ENCODE results near the gene BOD1L2.

Gene BOD1L2

DNA sequence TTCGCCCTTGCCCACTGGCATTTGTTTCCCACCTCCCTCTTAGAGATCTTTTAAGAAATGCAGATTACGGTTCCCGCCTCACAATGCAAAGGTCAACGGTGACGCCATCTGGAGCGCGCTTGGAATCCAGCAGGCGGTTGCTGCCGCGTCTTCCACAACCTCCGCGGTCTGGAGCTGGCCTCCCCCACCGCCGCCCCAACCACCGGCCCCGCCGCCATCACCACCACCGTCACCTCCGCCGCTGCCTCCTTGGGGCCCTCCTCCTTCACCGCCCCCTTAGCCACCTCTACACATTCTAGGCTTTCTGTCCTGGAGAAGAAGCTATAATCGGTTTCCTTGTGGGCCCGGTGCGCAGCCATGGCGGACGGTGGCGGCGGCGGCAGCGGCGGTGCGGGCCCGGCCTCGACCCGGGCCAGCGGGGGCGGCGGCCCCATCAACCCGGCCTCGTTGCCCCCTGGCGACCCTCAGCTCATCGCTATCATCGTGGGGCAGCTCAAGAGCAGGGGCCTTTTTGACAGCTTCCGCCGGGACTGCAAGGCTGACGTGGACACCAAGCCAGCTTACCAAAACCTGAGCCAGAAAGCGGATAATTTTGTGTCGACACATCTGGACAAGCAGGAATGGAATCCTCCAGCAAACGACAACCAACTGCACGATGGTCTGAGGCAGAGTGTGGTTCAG, at the start of gene BOD1L2:
TSS of gene BOD1L2 (plus strand) at position 132 of the 681 bp plus-strand sequence. CDS start at position 358, 226 bp downstream.
- TF ChIP-seq, protein P1, sequence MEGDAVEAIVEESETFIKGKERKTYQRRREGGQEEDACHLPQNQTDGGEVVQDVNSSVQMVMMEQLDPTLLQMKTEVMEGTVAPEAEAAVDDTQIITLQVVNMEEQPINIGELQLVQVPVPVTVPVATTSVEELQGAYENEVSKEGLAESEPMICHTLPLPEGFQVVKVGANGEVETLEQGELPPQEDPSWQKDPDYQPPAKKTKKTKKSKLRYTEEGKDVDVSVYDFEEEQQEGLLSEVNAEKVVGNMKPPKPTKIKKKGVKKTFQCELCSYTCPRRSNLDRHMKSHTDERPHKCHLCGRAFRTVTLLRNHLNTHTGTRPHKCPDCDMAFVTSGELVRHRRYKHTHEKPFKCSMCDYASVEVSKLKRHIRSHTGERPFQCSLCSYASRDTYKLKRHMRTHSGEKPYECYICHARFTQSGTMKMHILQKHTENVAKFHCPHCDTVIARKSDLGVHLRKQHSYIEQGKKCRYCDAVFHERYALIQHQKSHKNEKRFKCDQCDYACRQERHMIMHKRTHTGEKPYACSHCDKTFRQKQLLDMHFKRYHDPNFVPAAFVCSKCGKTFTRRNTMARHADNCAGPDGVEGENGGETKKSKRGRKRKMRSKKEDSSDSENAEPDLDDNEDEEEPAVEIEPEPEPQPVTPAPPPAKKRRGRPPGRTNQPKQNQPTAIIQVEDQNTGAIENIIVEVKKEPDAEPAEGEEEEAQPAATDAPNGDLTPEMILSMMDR (IDR thresholded peaks at IDR 0.05; ENCODE audit: low read depth, low read length): no peak
- no peak within 1 kb of the TSS for H3K4me3 ChIP-seq (ENCODE audit: low read depth, low read length)

DNA sequence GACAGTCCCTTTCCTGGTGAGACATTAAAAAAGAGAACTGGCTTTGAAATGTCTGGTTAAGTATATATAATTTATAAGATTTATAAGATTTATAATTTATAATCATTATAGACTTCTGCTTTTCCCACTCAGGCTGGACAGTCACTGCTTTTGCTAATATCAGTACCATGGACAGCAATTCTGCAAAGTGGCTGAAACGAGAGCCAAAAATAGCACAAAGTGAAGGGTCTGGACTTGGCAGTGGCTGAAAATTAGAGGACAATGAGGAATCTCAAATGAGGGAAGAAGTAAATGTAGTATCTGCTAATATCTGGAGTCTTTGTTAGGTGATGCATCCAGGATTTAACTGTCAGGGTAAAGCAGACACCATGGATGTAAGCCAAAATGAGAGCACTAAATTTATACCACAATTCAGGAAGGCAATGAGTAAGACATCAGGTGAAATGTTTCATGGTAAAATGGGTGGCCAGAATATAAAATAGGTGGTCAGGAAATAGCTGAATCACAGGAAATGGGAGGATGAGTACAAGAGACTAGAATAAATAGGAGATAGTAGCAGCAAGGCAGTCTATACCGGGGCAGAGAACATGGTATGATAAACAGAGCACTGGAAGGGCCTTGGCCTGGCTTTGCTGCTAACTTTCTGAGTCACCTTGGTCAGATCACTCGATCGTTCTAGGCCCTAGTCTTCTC, 39.6 kb upstream of the BOD1L2 start:
- TF ChIP-seq, protein P1 (IDR thresholded peaks at IDR 0.05; ENCODE audit: low read depth, low read length): no peak
- H3K4me3 ChIP-seq (ENCODE audit: low read depth, low read length): no peak overlapping the region

- H3K4me3 ChIP-seq (ENCODE audit: low read depth, low read length): no peak overlapping the region
- TF ChIP-seq, protein P1 (IDR thresholded peaks at IDR 0.05; ENCODE audit: low read depth, low read length): no peak
Measured at GRCh38 chr18:57110290-57110689, 36.6 kb upstream of the BOD1L2 start.

DNA sequence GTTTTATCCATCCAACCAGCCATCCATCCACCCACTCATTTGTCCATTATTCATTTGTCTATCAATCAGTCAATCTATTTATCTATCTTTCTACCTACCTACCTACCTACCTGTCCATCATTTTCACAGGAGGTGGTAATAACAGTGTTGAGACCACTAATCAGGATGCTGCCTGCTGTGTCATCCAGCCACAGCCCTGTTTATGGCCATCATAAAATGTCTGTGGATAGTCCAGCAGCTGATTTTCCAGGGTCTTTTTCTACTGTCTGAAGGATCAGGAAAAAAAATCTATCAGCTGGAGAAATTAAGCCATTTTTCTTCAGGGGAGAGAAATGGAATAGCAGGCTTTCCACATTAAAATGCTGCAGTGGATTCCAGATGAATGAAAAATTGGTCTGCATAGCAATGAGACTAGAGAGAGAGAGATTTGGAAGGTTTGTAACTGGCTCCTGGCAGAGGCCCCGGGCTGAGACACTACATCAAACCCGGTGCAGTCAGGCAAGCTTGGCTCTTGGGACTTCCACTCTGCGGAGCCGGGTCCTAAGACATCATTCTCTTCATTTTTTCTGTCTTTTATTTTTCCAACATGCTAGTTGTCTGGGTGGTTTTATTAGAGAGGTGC, 33.0 kb upstream of the BOD1L2 start:
- TF ChIP-seq, protein P1 (IDR thresholded peaks at IDR 0.05; ENCODE audit: low read depth, low read length): no peak
- H3K4me3 ChIP-seq (ENCODE audit: low read depth, low read length): no peak overlapping the region

DNA sequence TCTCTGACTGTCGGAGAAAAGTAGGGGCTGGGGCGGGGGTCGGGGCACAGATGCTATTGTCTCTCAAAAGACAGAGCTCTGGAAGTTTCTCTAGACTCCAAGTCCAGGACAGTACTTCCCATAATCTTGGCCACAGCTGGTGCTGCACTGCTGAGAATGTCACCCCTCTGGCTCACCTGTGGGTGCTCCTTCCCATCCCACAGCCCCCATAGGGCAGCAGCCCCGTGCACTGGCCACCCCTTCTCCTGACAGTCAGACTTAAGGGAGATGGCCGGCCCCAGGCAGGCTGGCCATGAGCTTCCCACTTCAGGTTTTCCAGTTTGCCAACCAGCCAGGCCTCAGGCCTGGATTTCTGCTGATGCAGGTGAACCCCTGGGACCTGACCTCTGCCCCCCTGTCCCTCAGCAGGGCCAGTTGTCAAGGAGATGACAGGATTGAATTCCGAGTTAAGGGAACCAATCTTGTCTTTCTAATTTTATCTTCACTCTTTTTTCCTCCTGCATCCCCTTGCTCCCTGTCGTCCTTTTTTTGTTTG, 30.2 kb upstream of the BOD1L2 start:
- no peak overlapping the region for H3K4me3 ChIP-seq (ENCODE audit: low read depth, low read length)
- TF ChIP-seq, protein P1 (IDR thresholded peaks at IDR 0.05; ENCODE audit: low read depth, low read length): no peak

DNA sequence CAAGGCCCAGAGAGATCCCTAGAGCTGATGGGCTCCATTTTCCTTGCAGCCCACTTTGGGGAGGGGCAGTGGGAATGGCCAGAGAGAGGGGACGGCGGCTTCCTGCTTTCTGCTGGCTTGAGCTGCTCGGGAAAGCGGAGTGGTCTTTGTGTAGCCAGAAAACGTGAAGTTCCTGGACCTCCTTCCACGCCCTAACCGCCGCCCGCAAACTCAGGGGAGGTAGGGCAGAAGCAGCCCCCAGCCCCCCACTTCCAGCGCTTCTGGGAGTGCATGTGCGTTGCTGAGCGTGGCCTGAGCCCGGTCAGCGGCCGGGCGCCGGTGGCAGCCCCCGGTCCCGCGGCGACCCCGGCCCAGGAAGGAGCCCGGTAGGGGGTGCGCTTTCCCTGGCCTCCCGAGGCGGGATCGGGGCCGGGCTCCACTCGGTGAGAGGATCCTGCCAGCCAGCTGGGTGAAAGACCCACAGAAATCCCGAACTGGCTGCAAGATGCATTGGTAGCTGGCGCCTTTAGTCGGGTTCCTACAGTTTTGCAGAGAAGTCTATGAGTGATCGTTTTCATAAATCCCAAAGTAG, 25.3 kb upstream of the BOD1L2 start:
- no peak overlapping the region for H3K4me3 ChIP-seq (ENCODE audit: low read depth, low read length)
- TF ChIP-seq, protein P1 (IDR thresholded peaks at IDR 0.05; ENCODE audit: low read depth, low read length): no peak

All from WI38 (cell line).